GM11168 (cell line): ENCODE results near the gene AGAP9.
"Not testable (repeated sequence)": the region's sequence is repeated elsewhere in the genome, so short reads cannot be mapped to it uniquely, and the experiment has no call there.

ENCODE experiments used
- in situ Hi-C: fragments of 300-500 bp; cut with MboI; formaldehyde crosslinking; loops from one replicate; pipeline ENCODE4 v1.12.0; 2022; ENCODE audit warnings: low sequenced_read_pairs; ENCODE audit not compliant: unreplicated experiment

AGAP9 gene

GRCh38 chr10:47489630-47490029, 33.8 kb downstream of the AGAP9 start:
- in situ Hi-C loops, result loop anchor here (10.0 kb wide), 1 partner anchor 505 kb away; the partner anchor contains the start of gene FAM25C

GRCh38 chr10:47485943-47486342, 37.5 kb downstream of the AGAP9 start:
- in situ Hi-C loops, result loop anchor here (10.0 kb wide), 1 partner anchor 509 kb away; the partner anchor contains the start of gene FAM25C

GRCh38 chr10:47484786-47485185, 38.7 kb downstream of the AGAP9 start:
- in situ Hi-C loops, result loop anchor here (5.0 to 10.0 kb wide), 2 partner anchors 510 to 1107 kb away; partner anchors contain the start of genes ANXA8L1 and FAM25C

GRCh38 chr10:47483923-47484322, 39.5 kb downstream of the AGAP9 start, which contains the start of gene ANXA8:
Gene ANXA8 (minus strand): TSS chr10:47484115. CDS start chr10:47483933, 182 bp downstream.
- in situ Hi-C loops, result loop anchor here (5.0 to 10.0 kb wide), 2 partner anchors 511 to 1107 kb away; partner anchors contain the start of genes ANXA8L1 and FAM25C

GRCh38 chr10:47482367-47482766, 41.1 kb downstream of the AGAP9 start:
- in situ Hi-C loops, result loop anchor here (5.0 to 10.0 kb wide), 2 partner anchors 512 to 1105 kb away; partner anchors contain the start of genes ANXA8L1 and FAM25C

GRCh38 chr10:47481768-47482181, 41.7 kb downstream of the AGAP9 start:
- in situ Hi-C loops, result loop anchor here (5.0 to 10.0 kb wide), 2 partner anchors 513 to 1104 kb away; partner anchors contain the start of genes ANXA8L1 and FAM25C

- in situ Hi-C loops, result loop anchor here (5.0 to 10.0 kb wide), 2 partner anchors 514 to 1104 kb away; partner anchors contain the start of genes ANXA8L1 and FAM25C
These were observed 42.2 kb downstream of the AGAP9 start for GRCh38 chr10:47481182-47481766.

GRCh38 chr10:47480133-47480532, 43.3 kb downstream of the AGAP9 start:
- in situ Hi-C loops, result loop anchor here (5.0 to 10.0 kb wide), 2 partner anchors 515 to 1103 kb away; partner anchors contain the start of genes ANXA8L1 and FAM25C

- in situ Hi-C loops, result not testable (repeated sequence)
These were observed 45.3 kb downstream of the AGAP9 start for GRCh38 chr10:47478114-47478513.

GRCh38 chr10:47477078-47477477, 46.4 kb downstream of the AGAP9 start:
- in situ Hi-C loops, result not testable (repeated sequence)

- in situ Hi-C loops, result not testable (repeated sequence)
These were observed 48.3 kb downstream of the AGAP9 start for GRCh38 chr10:47475101-47475500.

- in situ Hi-C loops, result not testable (repeated sequence)
These were observed 49.9 kb downstream of the AGAP9 start for GRCh38 chr10:47473516-47473915.

GRCh38 chr10:47472647-47473046, 50.8 kb downstream of the AGAP9 start:
- in situ Hi-C loops, result not testable (repeated sequence)

GRCh38 chr10:47472072-47472471, 51.4 kb downstream of the AGAP9 start:
- in situ Hi-C loops, result not testable (repeated sequence)

GRCh38 chr10:47468731-47469528, 54.5 kb downstream of the AGAP9 start:
- in situ Hi-C loops, result loop anchor here (5.0 kb wide), 1 partner anchor 1077 kb away; no protein-coding TSS in a partner anchor

GRCh38 chr10:47467957-47468356, 55.5 kb downstream of the AGAP9 start:
- in situ Hi-C loops, result loop anchor here (5.0 kb wide), 1 partner anchor 1076 kb away; no protein-coding TSS in a partner anchor

- in situ Hi-C loops, result loop anchor here (5.0 kb wide), 1 partner anchor 1075 kb away; no protein-coding TSS in a partner anchor
These were observed 56.0 kb downstream of the AGAP9 start for GRCh38 chr10:47467458-47467857.

- in situ Hi-C loops, result loop anchor here (5.0 kb wide), 1 partner anchor 1073 kb away; no protein-coding TSS in a partner anchor
These were observed 58.1 kb downstream of the AGAP9 start for GRCh38 chr10:47465216-47465917.

- in situ Hi-C loops, result not testable (repeated sequence)
These were observed 60.7 kb downstream of the AGAP9 start for GRCh38 chr10:47462577-47463358.
